OCI-LY1 (cell line): ENCODE measurements around the gene OLFM3.

ENCODE experiments used
- H2AFZ ChIP-seq: fragments of 200-600 bp; sonication (generic), shearing (Covaris generic); 2 replicates; pipeline ENCODE4 v1.6.0; 2014; ENCODE audit warnings: antibody characterized with exemption, mild to moderate bottlenecking, low read length
- H3F3A ChIP-seq: fragments of 200-600 bp; sonication (generic), shearing (Covaris generic); 2 replicates; pipeline ENCODE4 v1.6.0; 2014; ENCODE audit warnings: mild to moderate bottlenecking, antibody characterized with exemption, low read length, moderate library complexity; ENCODE audit not compliant: insufficient read depth
- H3K27ac ChIP-seq: fragments of 200-600 bp; sonication (generic); 2 replicates; pipeline ENCODE4 v1.5.1; 2014; ENCODE audit warnings: low read length, mixed run types, mild to moderate bottlenecking, low read depth; ENCODE audit not compliant: poor library complexity, severe bottlenecking
- H3K27me3 ChIP-seq: fragments of 200-600 bp; sonication (generic); 2 replicates; pipeline ENCODE4 v1.6.0; 2014; ENCODE audit warnings: antibody characterized with exemption, mild to moderate bottlenecking, low read length, moderate library complexity; ENCODE audit not compliant: insufficient read depth
- H3K36me3 ChIP-seq: fragments of 200-600 bp; sonication (generic); 2 replicates; pipeline ENCODE4 v1.6.1; 2014; ENCODE audit warnings: mild to moderate bottlenecking, antibody characterized with exemption, low read length, moderate library complexity, mixed read lengths; ENCODE audit not compliant: insufficient read depth
- H3K4me1 ChIP-seq: fragments of 200-600 bp; sonication (generic); 2 replicates; pipeline ENCODE4 v1.5.1; 2014; ENCODE audit warnings: mild to moderate bottlenecking, low read length, moderate library complexity; ENCODE audit not compliant: insufficient read depth, severe bottlenecking
- H3K4me2 ChIP-seq: fragments of 200-600 bp; sonication (generic), shearing (Covaris generic); 2 replicates; pipeline ENCODE4 v1.6.1; 2014; ENCODE audit warnings: low read length
- H3K4me3 ChIP-seq: fragments of 200-600 bp; sonication (generic); 2 replicates; pipeline ENCODE4 v1.5.1; 2014; ENCODE audit warnings: low read length, low read depth, mild to moderate bottlenecking, mixed read lengths; ENCODE audit not compliant: poor library complexity, severe bottlenecking
- H3K79me2 ChIP-seq: fragments of 200-600 bp; shearing (Covaris generic); 2 replicates; pipeline ENCODE4 v1.6.1; 2016; ENCODE audit warnings: mixed run types, low read length, mixed read lengths; ENCODE audit not compliant: insufficient read depth
- H3K9ac ChIP-seq: fragments of 200-600 bp; sonication (generic), shearing (Covaris generic); 2 replicates; pipeline ENCODE4 v1.6.1; 2014; ENCODE audit warnings: mild to moderate bottlenecking, low read length, mixed read lengths
- H3K9me2 ChIP-seq: fragments of 200-600 bp; sonication (generic), shearing (Covaris generic); 2 replicates; pipeline ENCODE4 v1.6.1; 2014; ENCODE audit warnings: low read depth, mild to moderate bottlenecking, low read length, mixed read lengths
- H3K9me3 ChIP-seq: fragments of 200-600 bp; shearing (Covaris generic); 2 replicates; pipeline ENCODE4 v1.6.1; 2014; ENCODE audit warnings: low read length, mixed read lengths
- H4K20me1 ChIP-seq: fragments of 200-600 bp; sonication (generic), shearing (Covaris generic); 2 replicates; pipeline ENCODE4 v1.6.0; 2016; ENCODE audit warnings: mild to moderate bottlenecking, low read length; ENCODE audit not compliant: insufficient read depth
- CTCF ChIP-seq: fragments of 200-600 bp; sonication (generic), shearing (Covaris generic); IDR thresholded peaks from 2 replicates; pipeline ENCODE4 v1.5.1; 2017; ENCODE audit warnings: mild to moderate bottlenecking, antibody characterized with exemption, low read length, moderate library complexity, mixed read lengths
- EZH2 ChIP-seq: fragments of 200-600 bp; sonication (generic), shearing (Covaris generic); IDR thresholded peaks from 2 replicates; pipeline ENCODE4 v1.8.0; 2017; ENCODE audit warnings: borderline replicate concordance, mixed run types, mild to moderate bottlenecking, antibody characterized with exemption, low read length, moderate library complexity, mixed read lengths

The OLFM3 gene

GRCh38 chr1:101757985-101758384, 238.7 kb downstream of the OLFM3 start:
- TF ChIP-seq EZH2 = no peak
- no peak for TF ChIP-seq CTCF
- no peaks in the 10 kb centered on the region for H3K9me2 ChIP-seq
- H3K27me3 ChIP-seq = no peaks in the 10 kb centered on the region
- H3K4me2 ChIP-seq = no peak overlapping the region
- H3K9me3 ChIP-seq = no peaks in the 10 kb centered on the region
- H3K79me2 ChIP-seq = no peaks in the 10 kb centered on the region
- H3K27ac ChIP-seq = no peak overlapping the region
- no peak overlapping the region for H3K4me3 ChIP-seq
- no peaks in the 10 kb centered on the region for H3K36me3 ChIP-seq
- H3F3A ChIP-seq = no peaks in the 10 kb centered on the region
- no peak overlapping the region for H3K9ac ChIP-seq
- H2AFZ ChIP-seq = no peak overlapping the region
- no peaks in the 10 kb centered on the region for H4K20me1 ChIP-seq
- H3K4me1 ChIP-seq = no peaks in the 10 kb centered on the region

GRCh38 chr1:101756411-101756810, 240.3 kb downstream of the OLFM3 start:
- Histone ChIP-seq H3K4me1 (no peaks in the 10 kb centered on the region), H3K9ac (no peak overlapping the region), H3K4me2 (no peak overlapping the region), H3K27ac (no peak overlapping the region), H3K36me3 (no peaks in the 10 kb centered on the region), H2AFZ (no peak overlapping the region), H3K9me3 (no peaks in the 10 kb centered on the region), H3K9me2 (no peaks in the 10 kb centered on the region), H3K27me3 (no peaks in the 10 kb centered on the region), H4K20me1 (no peaks in the 10 kb centered on the region), H3K79me2 (no peaks in the 10 kb centered on the region), H3K4me3 (no peak overlapping the region), H3F3A (no peaks in the 10 kb centered on the region)
- TF ChIP-seq EZH2 (no peak), CTCF (no peak)
